Parathyroid adenoma (tissue), 2 donors: ENCODE results near the gene SCCPDH.

Source experiments
- H2AFZ ChIP-seq: fragments of 300-600 bp; sonication (generic); one replicate; pipeline ENCODE4 v1.7.0; 2017; ENCODE audit warnings: antibody characterized with exemption, mild to moderate bottlenecking
- H3K27ac ChIP-seq: fragments of 300-600 bp; sonication (generic); one replicate; pipeline ENCODE4 v1.7.0; 2017
- H3K27me3 ChIP-seq: fragments of 300-600 bp; sonication (generic); one replicate; pipeline ENCODE4 v1.7.0; 2017; ENCODE audit warnings: low read length; ENCODE audit not compliant: control insufficient read depth, insufficient read depth
- H3K36me3 ChIP-seq: fragments of 300-600 bp; sonication (generic); one replicate; pipeline ENCODE4 v1.7.0; 2017; ENCODE audit warnings: low read length; ENCODE audit not compliant: control insufficient read depth, insufficient read depth
- H3K4me1 ChIP-seq: fragments of 300-600 bp; sonication (generic); one replicate; pipeline ENCODE4 v1.7.0; 2017; ENCODE audit warnings: control low read depth
- H3K4me2 ChIP-seq: fragments of 300-600 bp; sonication (generic); one replicate; pipeline ENCODE4 v1.7.0; 2017; ENCODE audit warnings: low read length
- H3K4me3 ChIP-seq: fragments of 300-600 bp; sonication (generic); one replicate; pipeline ENCODE4 v1.7.0; 2017; ENCODE audit warnings: low read depth, low read length
- H3K79me2 ChIP-seq: fragments of 300-600 bp; sonication (generic); one replicate; pipeline ENCODE4 v1.7.0; 2017; ENCODE audit warnings: control low read depth
- H3K9ac ChIP-seq: fragments of 300-600 bp; sonication (generic); one replicate; pipeline ENCODE4 v1.7.0; 2017; ENCODE audit warnings: mild to moderate bottlenecking
- H3K9me3 ChIP-seq: fragments of 300-600 bp; sonication (generic); one replicate; pipeline ENCODE4 v1.7.0; 2017; ENCODE audit warnings: low read length; ENCODE audit not compliant: control insufficient read depth
- TF ChIP-seq, protein P1 (sequence below): fragments of 300-600 bp; sonication (generic); IDR thresholded peaks from one replicate; pipeline ENCODE4 v1.7.0; 2017; ENCODE audit warnings: antibody characterized with exemption, mild to moderate bottlenecking
- donor health status: primary hyperparathyroidism.

The SCCPDH gene

DNA sequence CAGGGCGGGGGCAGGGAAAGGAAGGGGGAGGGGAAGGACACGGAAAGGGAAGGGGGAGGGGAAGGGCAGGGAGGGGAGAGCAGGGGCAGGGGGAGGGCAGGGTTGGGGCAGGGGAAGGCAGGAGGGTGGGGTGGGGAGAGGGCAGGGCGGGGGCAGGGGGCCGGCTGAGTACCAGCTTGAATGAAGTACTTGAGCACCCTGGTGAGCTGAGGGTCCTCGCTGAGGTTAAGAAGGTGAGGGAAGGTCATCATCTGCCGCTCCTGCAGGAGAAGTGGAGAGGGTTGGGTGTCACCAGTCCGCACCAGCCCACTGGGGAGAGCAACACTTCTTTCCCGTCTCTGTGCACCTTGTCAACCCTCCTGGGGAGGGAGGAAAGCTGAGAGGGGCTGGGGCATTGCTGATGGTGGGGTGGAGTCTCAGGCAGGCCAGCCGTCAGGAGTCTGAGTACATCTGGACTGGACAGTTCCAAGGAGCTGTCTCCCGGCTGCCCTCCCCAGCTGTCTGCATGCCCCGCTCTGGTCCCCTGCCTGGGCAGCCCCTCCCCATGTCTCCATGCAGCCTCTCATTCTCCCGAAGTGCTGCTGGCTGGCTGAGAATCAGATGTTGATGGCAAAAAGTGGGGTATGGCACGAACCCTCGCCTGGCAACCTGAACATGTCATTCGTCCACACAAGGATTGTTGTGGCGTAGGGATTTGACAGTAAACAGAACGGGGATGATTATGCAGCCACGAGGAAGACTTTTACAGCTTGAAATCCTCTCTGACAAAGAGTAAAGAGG lies 70.0 kb downstream of the SCCPDH start:
- H3K9ac ChIP-seq: no peak overlapping the region
- no peak overlapping the region for H2AFZ ChIP-seq
- TF ChIP-seq, protein P1, sequence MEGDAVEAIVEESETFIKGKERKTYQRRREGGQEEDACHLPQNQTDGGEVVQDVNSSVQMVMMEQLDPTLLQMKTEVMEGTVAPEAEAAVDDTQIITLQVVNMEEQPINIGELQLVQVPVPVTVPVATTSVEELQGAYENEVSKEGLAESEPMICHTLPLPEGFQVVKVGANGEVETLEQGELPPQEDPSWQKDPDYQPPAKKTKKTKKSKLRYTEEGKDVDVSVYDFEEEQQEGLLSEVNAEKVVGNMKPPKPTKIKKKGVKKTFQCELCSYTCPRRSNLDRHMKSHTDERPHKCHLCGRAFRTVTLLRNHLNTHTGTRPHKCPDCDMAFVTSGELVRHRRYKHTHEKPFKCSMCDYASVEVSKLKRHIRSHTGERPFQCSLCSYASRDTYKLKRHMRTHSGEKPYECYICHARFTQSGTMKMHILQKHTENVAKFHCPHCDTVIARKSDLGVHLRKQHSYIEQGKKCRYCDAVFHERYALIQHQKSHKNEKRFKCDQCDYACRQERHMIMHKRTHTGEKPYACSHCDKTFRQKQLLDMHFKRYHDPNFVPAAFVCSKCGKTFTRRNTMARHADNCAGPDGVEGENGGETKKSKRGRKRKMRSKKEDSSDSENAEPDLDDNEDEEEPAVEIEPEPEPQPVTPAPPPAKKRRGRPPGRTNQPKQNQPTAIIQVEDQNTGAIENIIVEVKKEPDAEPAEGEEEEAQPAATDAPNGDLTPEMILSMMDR: no peak
- H3K4me1 ChIP-seq: no peaks in the 10 kb centered on the region
- no peaks in the 10 kb centered on the region for H3K9me3 ChIP-seq
- H3K27ac ChIP-seq: no peak overlapping the region
- H3K4me2 ChIP-seq: no peak overlapping the region
- no peaks in the 10 kb centered on the region for H3K27me3 ChIP-seq
- H3K79me2 ChIP-seq: no peaks in the 10 kb centered on the region
- no peaks in the 10 kb centered on the region for H3K36me3 ChIP-seq
- H3K4me3 ChIP-seq: no peak overlapping the region

- no peaks in the 10 kb centered on the region for H3K36me3 ChIP-seq
- H3K4me2 ChIP-seq: no peak overlapping the region
- no peaks in the 10 kb centered on the region for H3K4me1 ChIP-seq
- no peaks in the 10 kb centered on the region for H3K79me2 ChIP-seq
- no peak overlapping the region for H2AFZ ChIP-seq
- no peak overlapping the region for H3K4me3 ChIP-seq
- H3K27ac ChIP-seq: no peak overlapping the region
- TF ChIP-seq, protein P1: no peak
- no peaks in the 10 kb centered on the region for H3K27me3 ChIP-seq
- no peaks in the 10 kb centered on the region for H3K9me3 ChIP-seq
- no peak overlapping the region for H3K9ac ChIP-seq
These were observed 70.8 kb downstream of the SCCPDH start for GRCh38 chr1:246794828-246795671.

DNA sequence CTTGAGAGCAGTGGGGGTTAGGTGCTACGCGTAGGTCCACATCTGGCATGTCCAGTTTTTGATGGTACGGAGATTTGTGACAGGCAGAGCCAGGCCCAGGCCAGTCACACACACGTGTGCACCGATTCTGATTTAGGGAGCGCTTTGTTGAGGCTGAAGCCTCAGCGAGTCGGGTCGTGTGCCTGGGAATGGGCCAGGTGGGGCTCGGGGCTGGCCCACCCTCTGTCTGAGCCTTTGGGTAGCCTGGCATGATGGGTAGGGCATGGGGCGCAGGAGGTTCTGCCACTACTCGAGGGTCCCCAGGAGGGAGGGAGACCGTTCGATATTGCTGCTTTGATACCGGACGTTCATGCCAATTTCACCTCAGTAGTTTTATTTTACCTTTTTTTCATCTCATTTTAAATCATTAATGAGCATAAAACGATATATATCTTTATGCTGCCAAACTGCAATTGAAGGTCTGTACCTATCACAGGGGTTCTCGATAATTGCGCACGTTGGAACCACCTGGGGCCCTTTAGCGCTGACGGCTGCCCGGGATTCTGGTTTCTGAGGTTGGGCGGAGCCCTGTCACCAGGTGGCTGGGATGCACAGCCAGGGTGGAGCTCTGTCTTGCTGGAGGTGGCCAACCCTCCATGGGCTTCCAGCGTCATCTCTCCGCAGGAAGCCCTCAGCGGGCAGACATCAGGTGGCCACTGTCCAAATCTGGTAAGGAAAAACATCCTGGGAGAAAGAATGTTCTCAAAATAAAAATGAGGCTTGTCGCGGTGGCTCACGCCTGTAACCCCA lies 71.9 kb downstream of the SCCPDH start:
- Histone ChIP-seq H3K4me3 (no peak overlapping the region), H3K27ac (no peak overlapping the region), H2AFZ (no peak overlapping the region), H3K79me2 (no peaks in the 10 kb centered on the region), H3K4me1 (no peaks in the 10 kb centered on the region), H3K4me2 (no peak overlapping the region), H3K9ac (no peak overlapping the region), H3K36me3 (no peaks in the 10 kb centered on the region), H3K27me3 (no peaks in the 10 kb centered on the region), H3K9me3 (no peaks in the 10 kb centered on the region)
- TF ChIP-seq, protein P1: no peak

DNA sequence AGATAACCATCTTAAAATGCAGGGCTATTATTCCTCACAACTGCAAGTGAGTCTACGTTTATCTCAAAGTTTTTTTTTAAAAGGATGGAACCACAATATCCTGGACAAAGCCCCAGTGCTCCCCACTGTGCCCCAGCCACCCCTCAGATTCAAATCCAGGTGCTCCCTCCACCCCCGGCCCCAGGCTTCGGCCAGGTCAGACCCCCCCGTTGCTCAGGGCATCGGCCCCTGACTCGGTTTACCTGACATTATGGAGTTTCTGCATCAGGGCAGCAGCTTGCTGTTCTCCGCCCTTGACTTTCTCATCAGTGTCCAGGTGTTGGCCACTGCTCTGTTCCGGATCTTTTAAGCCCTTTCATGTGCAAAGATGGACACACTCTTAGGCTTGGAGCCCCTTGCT lies 72.9 kb downstream of the SCCPDH start:
- Histone ChIP-seq H3K36me3 (no peaks in the 10 kb centered on the region), H3K4me3 (no peak overlapping the region), H3K9ac (no peak overlapping the region), H3K4me2 (no peak overlapping the region), H3K79me2 (no peaks in the 10 kb centered on the region), H3K4me1 (no peaks in the 10 kb centered on the region), H3K9me3 (no peaks in the 10 kb centered on the region), H2AFZ (no peak overlapping the region), H3K27me3 (no peaks in the 10 kb centered on the region), H3K27ac (no peak overlapping the region)
- TF ChIP-seq, protein P1: no peak
